ENCODE data around the gene CGB8.
"Not testable (repeated sequence)": the region's sequence is repeated elsewhere in the genome, so short reads cannot be mapped to it uniquely, and the experiment has no call there.

Gene CGB8

DNA sequence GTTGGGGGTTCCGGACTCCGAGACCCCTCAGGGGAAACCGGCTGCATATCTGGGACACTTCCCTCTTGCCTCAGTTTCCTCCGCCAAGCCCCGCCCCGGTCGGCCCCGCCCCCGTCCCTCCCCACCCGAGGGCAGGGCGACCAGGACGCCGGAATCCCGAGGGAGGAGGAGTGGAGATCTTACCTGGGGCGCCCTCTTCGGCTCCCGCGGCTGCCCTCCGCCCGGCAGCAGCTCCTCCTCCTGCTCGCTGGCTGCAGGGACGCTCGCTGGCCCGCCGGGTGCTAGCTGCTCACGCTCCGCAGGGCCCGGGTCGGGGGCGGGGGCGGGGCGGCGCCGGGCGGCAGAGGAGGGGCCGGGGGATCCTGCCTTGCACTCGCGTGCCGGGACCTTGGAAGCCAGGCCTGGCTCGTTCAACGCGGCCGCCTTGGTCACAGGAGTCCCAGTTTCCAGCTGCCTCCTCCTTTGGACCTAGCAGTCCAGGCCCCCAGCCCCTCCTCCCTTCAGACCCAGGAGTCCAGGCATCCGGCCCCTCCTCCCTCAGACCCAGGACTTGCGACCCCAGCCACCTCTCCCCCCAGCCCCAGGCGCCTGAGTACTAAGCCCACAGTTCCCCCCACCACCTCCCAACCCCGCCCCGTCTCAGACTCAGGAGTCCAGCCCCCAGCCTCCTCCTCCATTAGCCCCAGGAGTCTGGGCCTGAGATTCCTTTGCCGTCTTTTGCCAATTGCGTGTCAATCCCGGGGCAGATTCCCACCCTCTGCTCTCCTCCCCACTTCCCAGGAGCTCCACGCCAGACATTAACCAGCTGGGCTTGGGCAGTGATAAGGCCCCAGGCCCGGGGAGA is 16.1 kb upstream of the CGB8 start, which contains the start of gene NTF4:
Gene NTF4 (minus strand): TSS at position 51 of the 844 bp plus-strand sequence. CDS start 2,821 bp downstream, outside the sequence.
- no peak for DNase-seq (ENCODE audit: low spot score)

DNA sequence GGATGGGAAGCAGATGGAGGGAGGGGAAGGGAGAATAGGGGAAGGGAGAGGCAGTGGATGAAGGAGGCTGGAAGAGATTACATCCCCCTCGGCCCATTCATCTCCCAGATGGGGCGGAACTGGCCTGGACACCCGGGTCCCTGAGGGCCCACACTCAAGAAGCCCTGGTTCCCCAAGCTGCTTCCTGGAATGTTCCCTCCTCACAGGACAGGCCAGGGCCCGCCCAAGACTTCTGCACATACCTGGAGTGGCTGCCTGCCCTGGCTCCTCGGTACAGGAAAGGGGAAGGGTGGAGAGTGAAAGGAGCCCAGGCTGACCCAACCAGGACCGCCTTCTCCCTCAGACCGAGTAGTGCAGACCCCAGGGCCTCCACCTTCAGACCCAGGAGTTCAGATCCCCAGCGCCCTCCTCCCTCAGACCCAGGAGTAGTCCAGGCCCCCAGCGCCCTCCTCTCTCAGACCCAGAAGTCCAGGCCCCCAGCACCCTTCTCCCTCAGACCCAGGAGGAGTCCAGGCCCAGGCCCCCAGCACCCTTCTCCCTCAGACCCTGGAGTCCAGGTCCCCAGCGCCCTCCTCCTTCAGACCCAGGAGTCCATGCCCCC is 15.2 kb upstream of the CGB8 start:
- DNase-seq (ENCODE audit: low spot score): no peak

DNA sequence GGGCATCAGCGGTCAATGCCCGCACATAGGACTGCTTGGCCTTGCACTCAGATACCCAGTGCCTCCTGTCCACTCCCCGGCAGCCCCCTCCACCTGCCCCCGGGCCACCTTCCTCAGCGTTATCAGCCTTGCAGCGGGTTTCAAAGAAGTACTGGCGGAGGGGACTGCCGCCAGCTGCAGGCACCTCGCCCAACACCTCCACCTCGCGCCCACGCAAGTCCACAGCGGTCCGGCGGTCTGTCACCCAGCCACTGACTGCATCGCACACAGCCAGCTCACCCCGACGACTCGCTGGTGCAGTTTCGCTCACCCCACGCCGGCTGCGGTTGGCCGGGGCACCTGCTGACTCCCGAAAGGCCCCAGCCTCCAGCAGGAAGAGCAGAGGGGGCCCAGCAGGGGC is 12.5 kb upstream of the CGB8 start:
- DNase-seq (ENCODE audit: low spot score): no peak

DNA sequence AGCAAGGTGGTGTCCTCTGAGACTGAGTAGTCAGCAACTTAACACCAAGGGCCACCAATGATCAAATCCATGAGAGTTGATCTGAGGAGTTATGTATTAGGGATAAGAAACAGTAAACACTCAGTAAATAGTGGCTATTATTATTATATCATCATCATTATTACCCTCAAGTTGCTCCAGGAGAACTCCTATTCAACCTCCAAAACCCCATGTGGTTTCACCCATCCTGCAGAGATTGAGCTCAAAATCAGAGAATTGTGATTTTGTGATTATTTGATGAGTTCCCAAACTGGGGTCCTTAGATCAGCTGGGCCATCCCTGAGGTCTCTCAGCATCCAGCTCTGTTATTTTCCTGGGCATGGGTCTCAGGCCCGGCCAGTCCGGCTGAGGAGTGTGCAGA is 12.1 kb upstream of the CGB8 start:
- DNase-seq (ENCODE audit: low spot score): no peak

DNA sequence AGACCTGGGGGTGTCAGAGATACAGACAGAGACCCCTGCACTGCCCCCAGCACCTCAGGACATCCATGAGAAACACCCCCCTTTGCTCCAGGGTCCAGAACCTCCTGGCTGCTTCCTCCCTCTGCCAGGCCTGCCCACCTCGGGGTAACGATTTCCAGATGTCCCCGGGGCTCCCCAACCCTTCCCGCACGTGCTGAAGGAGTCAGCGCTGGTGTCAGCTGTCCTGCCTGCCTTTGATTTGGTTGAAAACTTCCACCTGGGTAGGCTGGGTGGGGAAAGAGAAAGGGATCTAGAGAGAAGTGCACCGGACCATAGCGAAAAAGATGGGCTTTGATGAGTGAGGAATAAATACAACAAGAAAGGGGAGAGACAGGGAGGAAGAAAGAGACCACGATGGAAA is 10.1 kb upstream of the CGB8 start:
- DNase-seq (ENCODE audit: low spot score): no peak

DNA sequence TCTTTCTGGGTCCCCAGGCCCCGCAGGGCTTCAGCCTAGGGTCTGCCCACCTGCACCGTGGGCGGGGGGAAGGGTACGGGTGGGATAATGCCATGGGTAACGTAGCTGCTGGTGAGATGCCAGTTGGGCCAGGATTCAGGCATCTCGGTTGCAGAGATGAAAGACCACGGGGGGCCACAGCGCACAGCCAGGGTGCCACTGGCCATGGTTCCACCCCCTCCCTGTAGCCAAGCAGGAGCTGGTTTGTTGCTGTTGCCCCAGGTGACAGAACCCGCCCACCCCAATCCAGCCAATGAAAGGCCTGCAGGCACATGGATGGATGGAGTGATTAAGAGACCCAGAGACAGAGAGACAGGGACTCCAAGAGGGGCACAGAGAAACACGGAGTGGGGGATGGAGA is 9.7 kb upstream of the CGB8 start:
- no peak for DNase-seq (ENCODE audit: low spot score)

DNA sequence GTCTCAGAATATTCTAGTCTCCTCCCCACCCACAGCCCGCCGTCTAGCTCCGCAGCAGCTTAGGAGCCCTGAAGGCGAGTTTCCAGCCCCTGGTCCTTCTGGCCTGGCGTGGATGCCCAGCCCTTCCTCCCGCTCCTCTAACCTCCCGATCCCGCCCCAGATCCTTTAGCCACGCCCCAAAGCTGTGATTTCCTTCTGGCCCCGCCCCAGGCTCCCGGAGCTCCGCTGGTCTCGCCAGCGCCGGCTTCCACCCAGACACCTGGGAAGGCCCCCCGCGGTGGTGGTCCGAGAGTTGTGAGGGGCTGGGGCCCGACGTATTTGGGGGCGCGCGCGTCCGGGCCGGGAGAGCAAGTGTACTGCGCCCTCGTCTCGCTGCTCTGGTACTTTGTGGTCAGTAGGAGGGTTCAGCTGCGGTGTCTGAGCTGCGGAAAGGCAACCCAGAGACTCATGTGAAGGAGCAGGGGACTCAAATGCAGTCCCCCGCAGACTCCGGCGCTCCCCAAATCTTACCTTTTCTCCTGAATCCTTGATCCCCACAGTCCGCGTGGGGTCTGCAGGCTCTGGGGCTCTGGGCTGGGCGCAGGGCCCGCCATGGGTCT is 8.8 kb upstream of the CGB8 start, which contains the start of gene CGB7:
Gene CGB7 (minus strand): TSS at position 114 of the 599 bp plus-strand sequence. CDS start 2,374 bp downstream, outside the sequence.
- DNase-seq (ENCODE audit: low spot score): no peak

DNA sequence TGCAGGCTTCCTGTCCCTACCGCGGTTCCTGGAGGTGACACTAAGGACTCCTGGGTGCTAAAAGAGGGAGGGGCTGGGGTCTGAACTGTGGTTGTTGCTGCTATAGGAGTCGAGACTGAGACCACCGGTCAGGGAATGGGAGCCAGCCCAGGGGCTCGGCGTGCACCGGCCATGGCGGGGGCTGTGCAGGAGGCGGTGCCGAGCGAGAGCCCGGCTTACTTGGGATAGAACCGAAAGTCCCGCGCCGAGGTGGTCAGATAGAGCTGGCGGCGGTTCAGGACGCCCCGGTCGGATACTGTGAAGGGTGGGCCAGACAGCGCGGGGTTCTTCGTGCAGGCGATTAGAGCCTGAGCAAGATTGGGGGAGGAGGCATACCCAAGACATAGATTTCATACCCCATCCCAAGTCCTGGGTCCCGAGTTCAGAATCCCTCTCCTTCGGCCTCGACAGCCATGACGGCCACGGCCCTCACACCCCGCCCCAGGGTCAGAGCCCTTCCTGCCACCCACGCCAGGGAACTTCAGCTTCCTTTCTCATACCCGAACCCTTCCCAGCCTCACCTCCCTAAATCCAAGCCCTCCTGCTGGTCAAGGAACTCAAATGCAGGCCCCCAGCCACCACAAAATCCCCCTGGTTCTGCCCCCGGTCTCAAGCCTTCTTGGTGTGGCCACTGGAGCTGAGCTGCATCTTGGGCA is 8.1 kb upstream of the CGB8 start:
- not testable (repeated sequence) for DNase-seq (ENCODE audit: low spot score)

DNA sequence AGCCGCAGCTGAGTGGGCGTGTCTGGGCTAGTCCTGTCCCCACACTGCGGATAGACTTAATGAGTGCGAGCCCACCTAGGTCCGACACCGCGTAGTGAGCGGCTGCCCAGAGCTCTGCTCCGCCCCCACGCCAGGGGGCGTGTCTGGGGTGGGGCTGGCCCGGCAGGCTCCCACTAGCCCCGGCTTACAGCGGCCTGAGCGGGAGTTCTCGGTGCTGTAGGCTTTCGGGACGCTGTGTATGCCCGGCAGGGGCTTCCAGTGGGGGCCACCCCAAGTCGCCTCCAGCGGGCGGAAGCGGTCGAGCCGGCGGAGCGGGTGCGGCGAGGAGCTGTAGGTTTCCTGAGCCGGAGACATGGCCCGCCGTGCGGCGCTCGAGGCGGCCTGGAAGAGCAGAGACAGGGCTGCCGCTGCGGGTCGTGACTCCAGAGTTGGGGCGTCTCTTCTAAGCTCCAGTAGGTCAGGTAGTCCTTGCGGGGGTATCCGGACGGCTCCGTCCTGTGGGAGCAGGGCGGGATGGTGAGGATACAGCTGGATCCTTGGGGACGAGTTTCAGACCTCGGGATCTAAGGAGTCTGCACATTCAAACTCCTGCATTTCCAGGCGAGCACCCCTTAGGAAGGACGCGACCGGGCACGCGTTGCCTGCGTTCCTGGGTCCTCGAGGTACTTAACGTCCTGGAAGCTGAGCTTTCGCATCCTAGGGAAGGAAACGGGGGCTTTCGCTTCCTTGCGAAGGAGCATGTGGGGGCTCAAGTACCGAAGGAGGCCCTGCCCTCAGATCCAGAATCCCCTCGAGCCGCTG is 7.4 kb upstream of the CGB8 start:
- no peak for DNase-seq (ENCODE audit: low spot score)

DNA sequence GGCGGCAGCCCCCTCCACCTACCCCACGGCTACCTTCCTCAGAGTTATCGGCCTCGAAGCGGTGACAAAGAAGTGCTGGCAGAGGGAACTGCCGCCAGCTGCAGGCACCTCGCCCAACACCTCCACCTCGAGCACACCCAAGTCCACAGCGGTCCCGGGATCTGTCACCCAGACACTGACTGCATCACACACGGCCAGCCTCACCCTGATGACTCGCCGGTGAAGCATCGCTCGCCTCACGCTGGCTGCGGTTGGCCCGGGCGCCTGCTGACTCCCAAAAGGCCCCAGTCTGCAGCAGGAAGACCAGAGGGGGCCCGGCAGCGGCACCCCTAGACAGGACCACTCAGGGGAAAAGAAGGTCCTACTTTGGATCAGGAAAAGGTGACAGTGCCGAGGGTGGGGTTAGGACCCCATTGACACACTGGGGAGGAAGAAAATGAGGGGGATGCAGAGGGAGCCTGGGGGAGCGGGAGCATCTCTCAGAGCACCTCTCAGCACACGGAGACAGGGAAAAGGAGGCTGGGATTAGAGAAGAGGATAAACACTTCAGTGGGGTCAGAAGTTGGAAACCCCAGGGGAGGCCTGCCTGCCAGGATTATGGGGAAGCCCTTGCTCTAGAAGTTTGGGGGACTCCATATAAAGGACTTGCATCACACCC is 1.6 kb upstream of the CGB8 start:
- not testable (repeated sequence) for DNase-seq (ENCODE audit: low spot score)

DNA sequence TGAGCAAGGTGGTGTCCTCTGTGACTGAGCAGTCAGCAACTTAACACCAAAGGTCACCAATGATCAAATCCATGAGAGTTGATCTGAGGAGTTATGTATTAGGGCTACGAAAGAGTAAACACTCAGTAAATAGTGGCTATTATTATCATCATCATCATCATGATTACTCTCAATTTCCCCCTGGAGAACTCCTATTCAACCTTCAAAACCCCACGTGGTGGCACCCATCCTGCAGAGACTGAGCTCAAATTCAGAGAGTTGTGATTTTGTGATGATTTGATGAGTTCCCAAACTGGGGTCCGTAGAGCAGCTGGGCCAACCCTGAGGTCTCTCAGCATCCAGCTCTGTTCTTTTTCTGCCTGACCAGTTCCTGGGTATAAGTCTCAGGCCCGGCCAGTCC is 923 bp upstream of the CGB8 start:
- DNase-seq (ENCODE audit: low spot score): not testable (repeated sequence)

DNA sequence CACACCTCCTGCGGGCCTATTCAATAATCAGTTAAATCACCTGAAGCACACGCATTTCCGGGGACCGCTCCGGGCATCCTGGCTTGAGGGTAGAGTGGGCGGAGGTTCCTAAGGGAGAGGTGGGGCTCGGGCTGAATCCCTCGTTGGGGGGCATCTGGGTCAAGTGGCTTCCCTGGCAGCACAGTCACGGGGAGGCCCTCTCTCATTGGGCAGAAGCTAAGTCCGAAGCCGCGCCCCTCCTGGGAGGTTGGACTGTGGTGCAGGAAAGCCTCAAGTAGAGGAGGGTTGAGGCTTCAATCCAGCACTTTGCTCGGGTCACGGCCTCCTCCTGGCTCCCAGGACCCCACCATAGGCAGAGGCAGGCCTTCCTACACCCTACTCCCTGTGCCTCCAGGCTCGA is 5.4 kb downstream of the CGB8 start, which contains the start of gene CGB5:
Gene CGB5 (plus strand): TSS at position 301 of the 400 bp plus-strand sequence. CDS start 362 bp downstream, outside the sequence.
- DNase-seq (ENCODE audit: low spot score): not testable (repeated sequence)

DNA sequence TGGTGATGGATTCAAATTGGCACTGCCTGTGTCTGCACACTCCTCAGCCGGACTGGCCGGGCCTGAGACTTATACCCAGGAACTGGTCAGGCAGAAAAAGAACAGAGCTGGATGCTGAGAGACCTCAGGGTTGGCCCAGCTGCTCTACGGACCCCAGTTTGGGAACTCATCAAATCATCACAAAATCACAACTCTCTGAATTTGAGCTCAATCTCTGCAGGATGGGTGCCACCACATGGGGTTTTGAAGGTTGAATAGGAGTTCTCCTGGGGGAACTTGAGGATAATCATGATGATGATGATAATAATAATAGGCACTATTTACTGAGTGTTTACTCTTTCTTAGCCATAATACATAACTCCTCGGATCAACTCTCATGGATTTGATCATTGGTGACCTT is 6.2 kb downstream of the CGB8 start:
- not testable (repeated sequence) for DNase-seq (ENCODE audit: low spot score)

DNA sequence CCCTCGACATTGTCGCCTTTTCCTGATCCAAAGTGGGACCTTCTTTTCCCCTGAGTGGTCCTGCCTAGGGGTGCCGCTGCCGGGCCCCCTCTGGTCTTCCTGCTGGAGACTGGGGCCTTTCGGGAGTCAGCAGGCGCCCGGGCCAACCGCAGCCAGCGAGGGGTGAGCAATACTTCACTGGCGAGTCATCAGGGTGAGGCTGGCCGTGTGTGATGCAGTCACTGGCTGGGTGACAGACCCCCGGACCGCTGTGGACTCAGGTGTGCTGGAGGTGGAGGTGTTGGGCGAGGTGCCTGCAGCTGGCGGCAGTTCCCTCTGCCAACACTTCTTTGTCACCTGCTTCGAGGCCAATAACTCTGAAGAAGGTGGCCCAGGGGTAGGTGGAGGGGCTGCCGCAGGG is 6.7 kb downstream of the CGB8 start:
- no peak for DNase-seq (ENCODE audit: low spot score)

DNA sequence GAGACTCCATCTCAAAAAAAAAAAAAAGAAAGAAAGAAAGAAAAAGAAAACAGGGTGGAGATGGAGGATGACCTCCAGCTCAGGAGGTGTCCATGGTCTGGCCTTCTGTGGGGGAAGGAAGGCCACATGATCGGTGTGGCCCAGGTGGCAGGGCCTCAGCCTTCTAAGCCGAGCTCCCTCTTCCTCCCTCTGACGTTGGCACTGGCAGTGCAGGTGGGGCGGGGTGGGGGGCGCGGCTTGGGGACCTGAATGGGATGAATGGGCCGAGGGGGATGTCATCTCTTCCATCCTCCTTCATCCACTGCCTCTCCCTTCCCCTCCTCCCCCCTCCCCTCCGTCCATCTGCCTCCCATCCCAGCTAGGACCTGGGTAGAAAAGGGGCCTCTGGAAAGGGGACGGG is 9.2 kb downstream of the CGB8 start:
- not testable (repeated sequence) for DNase-seq (ENCODE audit: low spot score)

DNA sequence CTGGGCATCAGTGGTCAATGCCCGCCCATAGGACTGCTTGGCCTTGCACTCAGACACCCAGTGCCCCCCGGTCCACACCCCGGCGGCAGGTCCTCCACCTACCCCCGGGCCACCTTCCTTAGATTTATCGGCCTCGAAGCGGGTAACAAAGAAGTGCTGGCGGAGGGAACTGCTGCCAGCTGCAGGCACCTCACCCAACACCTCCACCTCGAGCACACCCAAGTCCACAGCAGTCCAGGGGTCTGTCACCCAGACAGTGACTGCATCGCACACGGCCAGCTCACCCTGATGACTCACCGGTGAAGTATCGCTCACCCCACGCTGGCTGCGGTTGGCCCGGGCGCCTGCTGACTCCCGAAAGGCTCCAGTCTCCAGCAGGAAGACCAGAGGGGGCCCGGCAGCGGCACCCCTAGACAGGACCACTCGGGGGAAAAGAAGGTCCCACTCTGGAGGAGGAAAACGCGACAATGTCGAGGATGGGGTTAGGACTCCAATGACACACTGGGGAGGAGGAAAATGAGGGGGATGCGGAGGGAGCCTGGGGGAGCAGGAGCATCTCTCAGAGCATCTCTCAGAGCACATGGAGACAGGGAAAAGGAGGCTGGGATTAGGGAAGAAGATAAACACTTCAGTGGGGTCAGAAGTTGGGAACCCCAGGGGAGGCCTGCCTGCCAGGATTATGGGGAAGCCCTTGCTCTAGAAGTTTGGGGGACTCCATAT is 10.2 kb downstream of the CGB8 start:
- DNase-seq (ENCODE audit: low spot score): not testable (repeated sequence)

DNA sequence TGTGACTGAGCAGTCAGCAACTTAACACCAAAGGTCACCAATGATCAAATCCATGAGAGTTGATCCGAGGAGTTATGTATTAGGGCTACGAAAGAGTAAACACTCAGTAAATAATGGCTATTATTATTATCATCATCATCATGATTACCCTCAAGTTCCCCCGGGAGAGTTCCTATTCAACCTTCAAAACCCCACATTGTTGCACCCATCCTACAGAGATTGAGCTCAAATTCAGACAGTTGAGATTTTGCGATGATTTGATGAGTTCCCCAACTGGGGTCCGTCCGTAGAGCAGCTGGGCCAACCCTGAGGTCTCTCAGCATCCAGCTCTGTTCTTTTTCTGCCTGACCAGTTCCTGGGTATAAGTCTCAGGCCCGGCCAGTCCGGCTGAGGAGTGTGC is 10.8 kb downstream of the CGB8 start:
- DNase-seq (ENCODE audit: low spot score): not testable (repeated sequence)

DNA sequence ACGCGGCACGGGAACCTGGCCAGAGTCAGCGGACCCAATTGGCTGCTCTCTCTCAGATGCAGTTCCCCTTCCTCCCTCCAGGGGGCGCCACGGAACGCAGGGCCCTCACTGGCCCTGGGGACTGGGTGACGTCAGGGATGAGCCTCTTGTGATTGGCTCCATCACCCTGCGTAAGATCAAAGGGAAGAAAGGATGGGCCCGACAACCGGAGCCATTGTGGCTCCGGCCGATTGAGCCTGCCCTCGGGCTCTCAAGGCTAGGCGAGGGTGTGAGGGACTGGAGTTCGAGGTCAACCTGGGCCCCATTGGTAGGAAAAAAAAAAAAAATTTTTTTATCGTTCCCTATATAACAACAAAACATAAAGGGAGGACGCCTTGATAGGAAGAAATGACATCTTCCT is 12.1 kb downstream of the CGB8 start, which contains the start of gene CGB1:
Gene CGB1 (minus strand): TSS at position 81 of the 400 bp plus-strand sequence. CDS start 184 bp downstream, outside the sequence.
- DNase-seq (ENCODE audit: low spot score): not testable (repeated sequence)

DNA sequence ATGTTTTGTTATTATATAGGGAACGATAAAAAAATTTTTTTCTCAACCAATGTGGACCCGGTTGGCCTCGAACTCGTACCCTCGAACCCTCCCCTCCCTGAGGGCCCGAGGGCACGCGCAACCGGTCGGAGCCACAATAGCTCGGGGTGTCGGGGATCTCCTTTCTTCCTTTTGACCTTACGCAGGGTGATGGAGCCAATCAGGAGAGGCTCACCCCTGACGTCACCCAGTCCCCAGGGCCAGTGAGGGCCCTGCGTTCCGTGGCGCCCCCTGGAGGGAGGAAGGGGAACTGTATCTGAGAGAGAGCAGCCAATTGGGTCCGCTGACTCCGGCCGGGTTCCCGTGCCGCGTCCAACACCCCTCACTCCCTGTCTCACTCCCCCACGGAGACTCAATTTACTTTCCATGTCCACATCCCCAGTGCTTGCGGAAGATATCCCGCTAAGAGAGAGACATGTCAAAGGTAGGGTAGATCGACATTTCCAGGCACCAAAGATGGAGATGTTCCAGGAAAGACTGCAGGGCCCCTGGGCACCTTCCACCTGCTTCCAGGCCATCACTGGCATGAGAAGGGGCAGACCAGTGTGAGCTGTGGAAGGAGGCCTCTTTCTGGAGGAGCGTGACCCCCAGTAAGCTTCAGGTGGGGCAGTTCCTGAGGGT is 17.1 kb downstream of the CGB8 start, which contains the start of gene CGB2:
Gene CGB2 (plus strand): TSS at position 249 of the 660 bp plus-strand sequence. CDS start 206 bp downstream, at position 455.
- not testable (repeated sequence) for DNase-seq (ENCODE audit: low spot score)
